ENCODE results near the gene DUSP7. TPM values are rescaled to one million over a fixed set of nuclear protein-coding genes. Genes with fewer than 3 reads are reported as not detected.
A peak's percentile ranks its signal among the peaks of the same experiment; 100 is the strongest.

The DUSP7 gene
- polyA plus RNA-seq, 3 donors: 2.8 to 36.8 (median 3.9) TPM

- no peaks in the 10 kb centered on the region for H3K9me3 ChIP-seq (replicated peaks in 1 of 2; ENCODE audit: control insufficient read depth in 1 of 2, insufficient read depth in 1 of 2, low read length in 2 of 2)
- Mint-ChIP-seq H3K4me1 (peaks cover 48% of the 10 kb centered on the region), H3K27me3 (ENCODE audit: low read depth in 3 of 3) (no peaks in the 10 kb centered on the region), H3K9me3 (no peaks in the 10 kb centered on the region), H3K36me3 (peaks cover 6 to 25% of the 10 kb centered on the region in 2 donors), H3K4me3 (no peak overlapping the region), H3K27ac (peak overlapping the region in 5 of 7 donors; percentile 2 to 62 (median 30))
- H3K79me2 ChIP-seq (ENCODE audit: insufficient read depth, low read length): no peaks in the 10 kb centered on the region
- WGBS (ENCODE audit: insufficient coverage): 71% methylated on average over 5 of the region's 10 CpGs
- H3K27ac ChIP-seq (ENCODE audit: low read depth in 1 of 2, low read length in 2 of 2): peak overlapping the region in 1 of 2 donors; percentile 9
- intact Hi-C loops (cut with micrococcal nuclease): no loop called here
- TF ChIP-seq, protein P1, sequence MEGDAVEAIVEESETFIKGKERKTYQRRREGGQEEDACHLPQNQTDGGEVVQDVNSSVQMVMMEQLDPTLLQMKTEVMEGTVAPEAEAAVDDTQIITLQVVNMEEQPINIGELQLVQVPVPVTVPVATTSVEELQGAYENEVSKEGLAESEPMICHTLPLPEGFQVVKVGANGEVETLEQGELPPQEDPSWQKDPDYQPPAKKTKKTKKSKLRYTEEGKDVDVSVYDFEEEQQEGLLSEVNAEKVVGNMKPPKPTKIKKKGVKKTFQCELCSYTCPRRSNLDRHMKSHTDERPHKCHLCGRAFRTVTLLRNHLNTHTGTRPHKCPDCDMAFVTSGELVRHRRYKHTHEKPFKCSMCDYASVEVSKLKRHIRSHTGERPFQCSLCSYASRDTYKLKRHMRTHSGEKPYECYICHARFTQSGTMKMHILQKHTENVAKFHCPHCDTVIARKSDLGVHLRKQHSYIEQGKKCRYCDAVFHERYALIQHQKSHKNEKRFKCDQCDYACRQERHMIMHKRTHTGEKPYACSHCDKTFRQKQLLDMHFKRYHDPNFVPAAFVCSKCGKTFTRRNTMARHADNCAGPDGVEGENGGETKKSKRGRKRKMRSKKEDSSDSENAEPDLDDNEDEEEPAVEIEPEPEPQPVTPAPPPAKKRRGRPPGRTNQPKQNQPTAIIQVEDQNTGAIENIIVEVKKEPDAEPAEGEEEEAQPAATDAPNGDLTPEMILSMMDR (IDR thresholded peaks at IDR 0.05): no peak
- no peaks in the 10 kb centered on the region for H3K27me3 ChIP-seq (ENCODE audit: control insufficient read depth in 2 of 2, insufficient read depth in 2 of 2, low read length in 2 of 2)
- H3K4me2 ChIP-seq (replicated peaks; ENCODE audit: extremely low read depth, low read length, poor library complexity, severe bottlenecking): no peak overlapping the region
- H3K36me3 ChIP-seq (replicated peaks in 1 of 2; ENCODE audit: control insufficient read depth in 1 of 2, insufficient read depth in 2 of 2, low read length in 2 of 2): no peaks in the 10 kb centered on the region
- H3K4me1 ChIP-seq (ENCODE audit: control insufficient read depth in 1 of 2, insufficient read depth in 2 of 2, low read length in 2 of 2): peaks cover 42 to 50% of the 10 kb centered on the region in 2 donors
- H4K20me1 ChIP-seq (ENCODE audit: insufficient read depth, low read length): no peaks in the 10 kb centered on the region
- no peak for DNase-seq
- no peak overlapping the region for H3K4me3 ChIP-seq (replicated peaks in 1 of 3; ENCODE audit: low read depth in 2 of 3, low read length in 3 of 3)
- no peak overlapping the region for H2AFZ ChIP-seq (ENCODE audit: insufficient read depth, low read depth, low read length, poor library complexity, severe bottlenecking)
- H3K9ac ChIP-seq (ENCODE audit: insufficient read depth, low read length, poor library complexity, severe bottlenecking): no peak overlapping the region
These were observed 29.4 kb upstream of the DUSP7 start for GRCh38 chr3:52085681-52086282.

GRCh38 chr3:52084954-52085680 lies 28.7 kb upstream of the DUSP7 start:
- TF ChIP-seq, protein P1 (IDR thresholded peaks at IDR 0.05): no peak
- H3K27me3 Mint-ChIP-seq (ENCODE audit: low read depth in 3 of 3): no peaks in the 10 kb centered on the region
- Histone ChIP-seq H2AFZ (ENCODE audit: insufficient read depth, low read depth, low read length, poor library complexity, severe bottlenecking) (no peak overlapping the region), H3K9ac (ENCODE audit: insufficient read depth, low read length, poor library complexity, severe bottlenecking) (no peak overlapping the region), H3K4me2 (replicated peaks; ENCODE audit: extremely low read depth, low read length, poor library complexity, severe bottlenecking) (no peak overlapping the region), H3K36me3 (replicated peaks in 1 of 2; ENCODE audit: control insufficient read depth in 1 of 2, insufficient read depth in 2 of 2, low read length in 2 of 2) (no peaks in the 10 kb centered on the region), H3K27ac (ENCODE audit: low read depth in 1 of 2, low read length in 2 of 2) (peak overlapping the region in 1 of 2 donors; percentile 35), H3K79me2 (ENCODE audit: insufficient read depth, low read length) (no peaks in the 10 kb centered on the region), H3K27me3 (ENCODE audit: control insufficient read depth in 2 of 2, insufficient read depth in 2 of 2, low read length in 2 of 2) (no peaks in the 10 kb centered on the region), H3K4me1 (ENCODE audit: control insufficient read depth in 1 of 2, insufficient read depth in 2 of 2, low read length in 2 of 2) (peaks cover 37 to 44% of the 10 kb centered on the region in 2 donors), H4K20me1 (ENCODE audit: insufficient read depth, low read length) (no peaks in the 10 kb centered on the region), H3K9me3 (replicated peaks in 1 of 2; ENCODE audit: control insufficient read depth in 1 of 2, insufficient read depth in 1 of 2, low read length in 2 of 2) (no peaks in the 10 kb centered on the region), H3K4me3 (replicated peaks in 1 of 3; ENCODE audit: low read depth in 2 of 3, low read length in 3 of 3) (no peak overlapping the region)
- 90% methylated on average over 13 of the region's 13 CpGs for WGBS (ENCODE audit: insufficient coverage)
- intact Hi-C loops (cut with micrococcal nuclease): no loop called here
- peaks cover 45% of the 10 kb centered on the region for H3K4me1 Mint-ChIP-seq
- H3K36me3 Mint-ChIP-seq: peaks cover 6 to 29% of the 10 kb centered on the region in 2 donors
- H3K27ac Mint-ChIP-seq: peak overlapping the region in 5 of 7 donors; percentile 23 to 80 (median 63)
- DNase-seq: no peak
- H3K9me3 Mint-ChIP-seq: no peaks in the 10 kb centered on the region
- no peak overlapping the region for H3K4me3 Mint-ChIP-seq
